ENCODE measurements around the gene NUDT22.

DNA sequence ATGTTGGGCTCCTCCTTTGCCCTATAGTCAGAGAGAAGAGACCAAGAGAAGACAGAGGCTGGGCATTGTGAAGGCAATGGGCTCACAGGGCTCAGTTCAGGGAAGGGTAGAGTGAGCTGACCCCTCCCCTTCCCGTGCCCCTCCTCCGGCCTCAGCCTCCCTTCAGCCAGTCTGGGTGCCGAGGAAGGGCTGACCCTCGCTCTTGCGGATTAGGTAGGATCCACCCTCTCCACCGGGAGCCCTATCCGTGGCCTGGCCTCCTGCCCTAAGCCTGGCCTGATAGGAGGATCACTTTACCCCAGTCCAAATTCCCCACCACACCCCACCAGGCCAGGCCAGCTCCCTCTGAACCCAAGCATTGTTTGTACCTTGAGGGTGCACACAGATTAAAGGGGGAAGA is 22.5 kb downstream of the NUDT22 start:
- TF ChIP-seq POLR2A (IDR thresholded peaks at IDR 0.05; ENCODE audit: low read depth) (no peak), POLR2AphosphoS5 (IDR thresholded peaks at IDR 0.05) (no peak)
- TF ChIP-seq, protein P1, sequence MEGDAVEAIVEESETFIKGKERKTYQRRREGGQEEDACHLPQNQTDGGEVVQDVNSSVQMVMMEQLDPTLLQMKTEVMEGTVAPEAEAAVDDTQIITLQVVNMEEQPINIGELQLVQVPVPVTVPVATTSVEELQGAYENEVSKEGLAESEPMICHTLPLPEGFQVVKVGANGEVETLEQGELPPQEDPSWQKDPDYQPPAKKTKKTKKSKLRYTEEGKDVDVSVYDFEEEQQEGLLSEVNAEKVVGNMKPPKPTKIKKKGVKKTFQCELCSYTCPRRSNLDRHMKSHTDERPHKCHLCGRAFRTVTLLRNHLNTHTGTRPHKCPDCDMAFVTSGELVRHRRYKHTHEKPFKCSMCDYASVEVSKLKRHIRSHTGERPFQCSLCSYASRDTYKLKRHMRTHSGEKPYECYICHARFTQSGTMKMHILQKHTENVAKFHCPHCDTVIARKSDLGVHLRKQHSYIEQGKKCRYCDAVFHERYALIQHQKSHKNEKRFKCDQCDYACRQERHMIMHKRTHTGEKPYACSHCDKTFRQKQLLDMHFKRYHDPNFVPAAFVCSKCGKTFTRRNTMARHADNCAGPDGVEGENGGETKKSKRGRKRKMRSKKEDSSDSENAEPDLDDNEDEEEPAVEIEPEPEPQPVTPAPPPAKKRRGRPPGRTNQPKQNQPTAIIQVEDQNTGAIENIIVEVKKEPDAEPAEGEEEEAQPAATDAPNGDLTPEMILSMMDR (IDR thresholded peaks at IDR 0.05) = no peak
